Glomerular endothelial cell (primary cell): ENCODE results near the gene ECI2. TPM values are rescaled to one million over a fixed set of nuclear protein-coding genes. Genes with fewer than 3 reads are reported as not detected.
"Not testable (repeated sequence)": the region's sequence is repeated elsewhere in the genome, so short reads cannot be mapped to it uniquely, and the experiment has no call there.

Experiments used
- DNase-seq: peaks from one replicate; pipeline ENCODE4 v3.0.0-alpha.2; 2011; ENCODE audit warnings: low read depth, low spot score; ENCODE audit errors: extremely low read depth
- total RNA-seq: library from RNA; depleted of rRNA; stranded (reverse); fragments of >200 nt; gene quantifications from 2 replicates; pipeline ENCODE4 v1.2.3, GENCODE V29; 2015

The ECI2 gene
- total RNA-seq, 1 donor from 2014 or later: 92.2 TPM

- DNase-seq: no peak
These were observed 31.4 kb downstream of the ECI2 start for GRCh38 chr6:4103929-4104328.

GRCh38 chr6:4102687-4103244 is 32.6 kb downstream of the ECI2 start:
- DNase-seq: no peak

GRCh38 chr6:4101298-4101697 is 34.1 kb downstream of the ECI2 start:
- no peak for DNase-seq

GRCh38 chr6:4100655-4101054 is 34.7 kb downstream of the ECI2 start:
- no peak for DNase-seq

GRCh38 chr6:4093288-4093687 is 42.1 kb downstream of the ECI2 start:
- DNase-seq: no peak

- no peak for DNase-seq
These were observed 43.4 kb downstream of the ECI2 start for GRCh38 chr6:4091941-4092340.

GRCh38 chr6:4090043-4090442 is 45.3 kb downstream of the ECI2 start:
- not testable (repeated sequence) for DNase-seq

GRCh38 chr6:4088704-4089103 is 46.7 kb downstream of the ECI2 start:
- no peak for DNase-seq

- no peak for DNase-seq
These were observed 50.1 kb downstream of the ECI2 start for GRCh38 chr6:4085332-4085700.

GRCh38 chr6:4084444-4085331 is 50.7 kb downstream of the ECI2 start:
- no peak for DNase-seq

- DNase-seq: no peak
These were observed 56.5 kb downstream of the ECI2 start, which contains the start of gene FAM217A for GRCh38 chr6:4078691-4079471. Gene FAM217A (minus strand): TSS chr6:4079137. CDS start chr6:4077414, 1,723 bp downstream.

- DNase-seq: no peak
These were observed 60.7 kb downstream of the ECI2 start for GRCh38 chr6:4074478-4075235.

GRCh38 chr6:4071330-4071729 is 64.0 kb downstream of the ECI2 start:
- no peak for DNase-seq

- DNase-seq: no peak
These were observed 66.2 kb downstream of the ECI2 start for GRCh38 chr6:4069199-4069598.

- DNase-seq: no peak
These were observed 67.7 kb downstream of the ECI2 start for GRCh38 chr6:4067673-4068072.

GRCh38 chr6:4066029-4066755 is 69.2 kb downstream of the ECI2 start:
- DNase-seq: no peak
